GM18519 (cell line): ENCODE data around the gene ANAPC5.
A peak's percentile ranks its signal among the peaks of the same experiment; 100 is the strongest.
"Not testable (repeated sequence)": the region's sequence is repeated elsewhere in the genome, so short reads cannot be mapped to it uniquely, and the experiment has no call there.

Source experiments
- ATAC-seq: cut with Tn5 transposase; IDR thresholded peaks from one replicate; pipeline ENCODE4 v1.9.1; 2021; ENCODE audit warnings: mild to moderate bottlenecking, moderate library complexity; ENCODE audit not compliant: unreplicated experiment, low FRiP score

Gene ANAPC5, protein sequence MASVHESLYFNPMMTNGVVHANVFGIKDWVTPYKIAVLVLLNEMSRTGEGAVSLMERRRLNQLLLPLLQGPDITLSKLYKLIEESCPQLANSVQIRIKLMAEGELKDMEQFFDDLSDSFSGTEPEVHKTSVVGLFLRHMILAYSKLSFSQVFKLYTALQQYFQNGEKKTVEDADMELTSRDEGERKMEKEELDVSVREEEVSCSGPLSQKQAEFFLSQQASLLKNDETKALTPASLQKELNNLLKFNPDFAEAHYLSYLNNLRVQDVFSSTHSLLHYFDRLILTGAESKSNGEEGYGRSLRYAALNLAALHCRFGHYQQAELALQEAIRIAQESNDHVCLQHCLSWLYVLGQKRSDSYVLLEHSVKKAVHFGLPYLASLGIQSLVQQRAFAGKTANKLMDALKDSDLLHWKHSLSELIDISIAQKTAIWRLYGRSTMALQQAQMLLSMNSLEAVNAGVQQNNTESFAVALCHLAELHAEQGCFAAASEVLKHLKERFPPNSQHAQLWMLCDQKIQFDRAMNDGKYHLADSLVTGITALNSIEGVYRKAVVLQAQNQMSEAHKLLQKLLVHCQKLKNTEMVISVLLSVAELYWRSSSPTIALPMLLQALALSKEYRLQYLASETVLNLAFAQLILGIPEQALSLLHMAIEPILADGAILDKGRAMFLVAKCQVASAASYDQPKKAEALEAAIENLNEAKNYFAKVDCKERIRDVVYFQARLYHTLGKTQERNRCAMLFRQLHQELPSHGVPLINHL

DNA sequence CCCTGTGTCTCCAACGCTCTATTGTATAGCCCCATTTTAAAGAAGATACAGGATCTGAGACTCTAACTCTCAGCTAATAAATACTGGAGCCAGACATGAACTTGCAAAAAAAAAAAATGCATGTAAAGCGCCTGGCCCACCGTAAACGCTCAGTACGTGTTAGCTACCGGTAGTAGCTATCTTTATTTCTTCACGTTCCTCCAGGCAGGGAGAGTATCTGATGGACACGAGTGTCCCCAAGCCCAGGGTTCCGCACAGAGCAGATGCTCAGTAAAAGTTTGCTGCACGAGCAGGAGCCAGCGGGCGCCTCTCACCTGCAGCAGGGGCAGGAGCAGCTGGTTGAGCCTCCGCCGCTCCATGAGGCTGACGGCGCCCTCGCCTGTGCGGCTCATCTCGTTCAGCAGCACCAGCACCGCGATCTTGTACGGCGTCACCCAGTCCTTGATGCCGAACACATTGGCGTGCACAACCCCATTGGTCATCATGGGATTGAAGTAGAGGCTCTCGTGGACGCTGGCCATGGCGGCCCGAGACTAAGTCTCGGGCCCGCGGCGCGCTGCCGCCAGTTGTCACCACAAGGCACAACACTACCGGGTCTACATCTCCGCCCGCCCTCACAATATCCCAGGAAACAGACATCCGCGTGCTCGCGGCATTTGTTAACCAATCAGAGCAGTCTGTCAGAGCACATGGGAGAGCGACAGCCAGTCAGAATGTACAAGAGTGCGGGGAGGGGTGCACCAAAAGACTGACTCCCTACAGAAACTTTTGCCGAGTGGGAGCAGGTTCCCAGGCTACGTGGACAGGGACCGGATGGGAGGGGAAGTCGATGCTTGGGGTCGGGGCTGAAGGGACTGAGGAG, at the start of gene ANAPC5:
Gene ANAPC5 (minus strand): TSS at position 592 of the 862 bp plus-strand sequence. CDS start 71 bp downstream, at position 521.
- peak; percentile 95 for ATAC-seq

DNA sequence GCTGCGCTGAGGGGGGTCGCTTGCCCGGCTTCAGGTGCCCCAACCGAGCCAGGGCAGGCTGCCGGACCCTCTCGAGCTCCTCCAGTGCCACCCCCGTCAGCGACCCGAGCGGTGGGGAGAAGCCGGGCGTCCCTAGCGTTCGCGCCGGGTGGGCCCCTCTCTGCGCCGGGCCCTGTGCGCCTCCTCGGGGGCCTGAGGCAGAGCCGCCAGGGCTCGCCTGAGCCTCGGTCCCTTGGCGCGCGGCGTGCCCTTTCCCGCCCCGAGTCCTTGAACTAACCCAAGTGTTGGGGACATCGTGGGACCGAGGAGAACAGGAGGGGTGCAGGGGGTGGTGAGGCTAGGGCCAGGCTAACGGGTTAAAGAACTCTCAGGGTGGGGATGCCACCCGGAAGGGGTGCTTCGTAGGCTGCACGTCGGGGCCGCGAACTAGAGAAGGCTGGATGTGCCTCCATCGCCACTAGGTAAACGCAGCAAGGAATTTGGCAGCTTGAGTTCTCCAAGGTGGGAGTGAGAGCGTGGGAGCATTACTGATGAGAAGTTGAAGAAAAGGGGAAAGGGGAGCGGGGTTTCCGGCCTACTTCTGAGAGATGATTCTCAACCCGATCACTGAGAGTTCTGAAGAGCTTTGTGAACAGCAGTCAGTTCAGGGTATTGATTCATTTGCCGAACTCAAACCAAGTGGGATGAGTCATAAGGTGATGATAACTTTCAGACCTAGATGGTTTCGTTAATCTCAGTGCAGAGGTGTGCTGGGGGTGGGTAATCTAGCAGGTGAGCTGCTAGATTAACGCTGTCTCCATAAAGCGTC, 48.3 kb upstream of the ANAPC5 start:
- ATAC-seq: peak; percentile 12

DNA sequence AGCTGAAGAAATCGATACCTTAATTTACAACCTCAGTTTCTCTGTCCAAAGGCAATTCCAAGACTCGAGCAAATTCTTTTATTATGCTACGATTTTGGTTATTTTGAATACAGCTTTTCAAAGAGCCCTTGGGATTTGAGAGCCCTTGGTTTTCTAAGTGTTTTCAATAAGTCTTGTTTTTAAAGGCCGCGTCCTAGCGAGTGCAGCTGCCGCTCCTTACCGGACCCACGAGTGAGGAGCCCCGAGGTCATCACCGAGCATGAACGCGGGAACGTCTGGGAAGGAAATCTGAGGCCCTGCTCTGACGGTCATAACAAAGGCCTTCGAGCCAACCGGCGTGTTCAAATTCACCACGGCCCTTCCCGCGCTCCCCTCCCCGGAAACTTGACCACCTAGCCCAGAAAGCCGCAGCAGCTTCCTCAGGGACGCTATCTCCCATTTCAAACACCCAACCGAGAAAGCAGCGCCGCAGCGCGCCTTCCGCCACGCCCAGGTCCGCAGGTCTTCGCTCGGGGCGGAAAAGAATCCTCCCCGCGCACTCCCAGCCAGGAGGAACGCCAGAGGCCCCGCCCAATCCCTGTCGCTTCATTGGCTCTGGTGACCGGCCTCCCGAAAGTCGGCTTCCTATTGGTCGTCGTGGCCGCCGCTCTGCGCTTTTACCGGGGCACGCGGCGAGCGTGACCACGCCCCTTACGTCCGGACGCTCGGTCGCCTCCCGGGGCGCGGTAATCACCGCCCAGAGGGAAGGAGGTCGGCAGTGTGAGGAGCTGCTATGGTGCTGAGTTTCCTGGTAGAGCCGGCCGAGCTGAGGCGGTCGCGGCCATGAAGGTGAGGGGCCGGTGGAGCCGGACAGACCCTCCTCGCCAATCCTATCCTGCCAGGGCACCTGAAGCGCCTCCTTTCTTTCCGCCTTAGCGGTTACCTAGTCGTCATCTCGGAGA, 47.5 kb upstream of the ANAPC5 start, which contains the start of gene RNF34:
Gene RNF34 (plus strand): TSS at position 728 of the 941 bp plus-strand sequence. CDS start 95 bp downstream, at position 823.
- ATAC-seq: peak; percentile 86

DNA sequence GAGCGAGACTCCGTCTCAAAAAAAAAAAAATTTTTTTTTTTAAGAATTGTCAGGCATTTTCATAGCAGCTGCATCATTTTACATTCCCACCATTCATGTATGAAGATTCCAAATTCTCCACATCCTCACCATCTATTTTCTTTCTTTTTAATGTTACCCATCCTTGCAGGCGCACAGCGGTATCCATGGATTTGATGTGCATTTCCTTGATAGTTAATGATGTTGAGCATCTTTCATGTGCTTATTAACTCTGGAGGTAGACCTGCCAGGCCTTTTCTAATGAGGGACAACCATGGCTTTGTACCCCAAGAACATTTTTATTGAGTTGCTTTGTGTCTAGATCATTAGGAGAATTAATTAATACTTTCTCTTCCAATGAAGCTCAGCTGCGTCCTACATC, 46.1 kb upstream of the ANAPC5 start:
- ATAC-seq: no peak

DNA sequence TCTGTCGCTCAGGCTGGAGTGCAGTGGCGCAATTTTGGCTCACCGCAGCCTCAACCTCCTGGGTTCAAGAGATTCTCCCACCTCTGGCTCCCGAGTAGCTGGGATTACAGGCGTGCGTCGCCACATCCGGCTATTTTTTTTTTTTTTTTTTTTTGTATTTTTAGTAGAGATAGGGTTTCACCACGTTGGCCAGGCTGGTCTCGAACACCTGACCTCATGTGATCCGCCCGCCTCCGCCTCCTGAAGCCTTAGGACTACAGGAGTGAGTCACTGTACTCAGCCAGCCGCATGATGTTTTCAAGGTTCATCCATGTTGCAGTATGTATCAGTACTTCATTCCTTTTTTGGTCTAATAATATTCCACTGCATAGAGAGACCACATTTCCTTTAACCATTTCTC, 45.3 kb upstream of the ANAPC5 start:
- ATAC-seq: no peak

DNA sequence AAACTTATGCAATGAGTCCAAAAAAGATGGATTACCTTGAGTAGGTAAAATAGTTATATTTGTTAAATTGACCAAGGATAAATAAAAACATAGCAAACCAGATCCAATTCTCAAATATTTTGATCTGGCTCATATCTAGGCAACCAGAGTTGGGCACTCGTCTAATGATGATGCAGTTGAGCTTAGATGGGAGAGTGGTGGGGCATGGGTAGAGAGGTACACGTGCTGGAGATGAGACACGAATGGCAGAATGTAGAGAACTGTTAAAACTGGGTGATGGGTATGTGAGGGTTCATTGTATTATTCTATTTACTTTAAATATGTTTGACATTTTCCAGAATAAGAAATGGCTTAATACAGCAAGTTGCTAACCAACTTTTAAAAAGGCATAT, 40.1 kb upstream of the ANAPC5 start:
- ATAC-seq: no peak

DNA sequence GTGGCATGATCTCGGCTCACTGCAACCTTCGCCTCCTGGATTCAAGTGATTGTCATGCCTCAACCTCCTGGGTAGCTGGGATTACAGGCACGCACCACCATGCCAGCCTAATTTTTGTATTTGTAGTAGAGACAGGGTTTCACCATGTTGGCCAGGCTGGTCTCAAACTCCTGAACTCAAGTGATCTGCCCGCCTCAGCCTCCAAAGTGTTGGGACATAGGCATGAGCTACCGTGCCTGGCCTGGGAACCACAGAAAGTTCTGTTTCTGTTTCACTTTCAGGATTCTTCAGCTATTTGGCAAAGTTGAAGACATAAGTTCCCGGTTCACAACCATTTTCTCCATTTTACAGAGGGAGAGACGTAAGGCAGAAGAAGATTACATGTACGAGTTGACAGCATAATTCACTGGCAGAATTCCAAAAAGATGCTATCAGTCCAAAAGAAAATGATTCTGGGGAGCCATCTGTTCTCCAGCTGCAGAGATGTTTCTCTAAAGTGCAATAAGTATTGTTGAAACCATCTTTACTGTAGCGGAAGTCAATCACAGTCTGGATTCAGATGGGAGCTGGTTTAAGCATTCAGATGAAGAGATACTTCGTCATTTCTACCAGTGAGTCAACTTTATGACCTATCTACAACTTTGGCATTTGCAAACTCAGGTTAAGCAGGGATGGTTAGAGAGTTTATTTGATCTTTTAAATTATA, 39.6 kb upstream of the ANAPC5 start:
- ATAC-seq: no peak

DNA sequence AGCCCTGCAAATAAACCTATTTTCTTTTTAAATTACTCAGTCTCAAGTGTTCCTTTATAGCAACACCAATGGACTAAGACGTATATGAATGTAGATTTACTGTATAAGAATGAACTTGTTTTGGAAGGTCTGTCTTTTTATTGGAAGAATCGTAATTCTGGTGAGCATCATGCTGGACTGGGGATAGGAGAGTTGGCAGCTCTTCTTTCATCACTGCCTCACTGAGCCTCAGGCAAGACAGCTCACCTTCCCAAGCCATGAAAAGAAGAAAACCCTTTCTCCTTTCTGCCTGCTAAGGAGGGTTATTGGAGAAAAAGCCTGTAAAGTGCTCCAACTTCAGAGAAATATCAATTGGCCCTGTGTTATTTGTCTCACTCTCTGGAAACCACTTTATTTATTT, 38.6 kb upstream of the ANAPC5 start:
- ATAC-seq: no peak

DNA sequence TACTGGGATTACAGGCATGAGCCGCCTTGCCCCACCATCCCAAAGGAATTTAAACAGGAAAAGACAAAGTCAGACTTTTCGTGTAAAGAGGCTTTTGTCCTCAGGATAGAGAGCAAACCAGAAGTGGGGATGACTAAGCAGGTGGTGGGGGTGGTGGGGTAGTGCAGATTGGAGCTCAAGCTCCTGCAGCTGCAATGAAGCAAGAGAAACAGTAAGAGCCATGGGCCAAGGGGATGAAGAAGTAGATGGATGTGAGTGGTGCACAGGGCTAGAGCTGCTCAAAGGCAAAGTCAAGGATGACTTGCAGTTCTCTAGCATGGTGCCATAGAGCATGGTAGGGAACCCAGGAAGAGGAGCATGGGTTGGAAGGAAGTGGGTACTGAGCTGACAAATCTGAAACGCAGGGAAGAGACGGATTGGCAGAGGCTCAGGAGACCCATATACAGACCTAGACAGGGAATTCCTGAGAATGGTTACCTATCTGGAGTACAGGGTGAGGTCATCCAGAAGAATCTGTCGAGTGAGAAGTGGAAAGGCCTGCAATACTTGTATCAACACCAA, 36.3 kb upstream of the ANAPC5 start:
- no peak for ATAC-seq

DNA sequence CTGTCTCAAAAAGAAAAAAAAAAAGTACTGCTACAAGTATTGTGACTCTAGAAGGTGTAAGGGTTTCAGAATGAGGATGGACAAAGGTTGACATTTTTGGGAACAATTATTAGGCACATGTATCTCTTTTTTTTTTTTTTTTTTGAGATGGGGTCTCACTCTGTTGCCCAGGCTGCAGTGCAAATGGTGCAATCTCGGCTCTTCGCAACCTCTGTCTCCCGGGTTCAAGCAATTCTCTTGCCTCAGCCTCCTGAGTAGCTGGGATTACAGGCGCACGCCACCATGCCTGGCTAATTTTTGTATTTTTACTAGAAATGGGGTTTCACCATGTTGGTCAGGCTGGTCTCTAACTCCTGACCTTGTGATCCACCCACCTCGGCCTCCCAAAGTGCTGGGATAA, 32.7 kb upstream of the ANAPC5 start:
- ATAC-seq: not testable (repeated sequence)

DNA sequence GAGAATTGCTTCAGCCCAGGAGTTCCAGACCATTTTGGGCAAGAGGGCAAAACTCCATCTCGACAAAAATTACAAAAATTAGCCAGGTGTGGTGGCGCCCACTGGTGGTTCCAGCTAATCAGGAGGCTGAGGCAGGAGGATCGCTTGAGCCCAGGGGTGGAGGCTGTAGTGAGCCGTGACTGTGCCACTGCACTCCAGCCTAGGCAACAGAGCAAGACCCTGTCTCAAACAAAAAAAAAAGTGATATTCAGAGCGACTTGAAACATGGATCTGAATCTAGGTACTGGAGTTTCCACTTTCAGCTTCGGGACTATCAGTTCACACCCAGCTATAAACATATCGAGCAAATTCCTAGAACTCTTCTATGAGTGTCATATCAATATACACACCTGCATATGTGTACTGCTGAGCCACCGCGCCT, 31.4 kb upstream of the ANAPC5 start:
- ATAC-seq: no peak

DNA sequence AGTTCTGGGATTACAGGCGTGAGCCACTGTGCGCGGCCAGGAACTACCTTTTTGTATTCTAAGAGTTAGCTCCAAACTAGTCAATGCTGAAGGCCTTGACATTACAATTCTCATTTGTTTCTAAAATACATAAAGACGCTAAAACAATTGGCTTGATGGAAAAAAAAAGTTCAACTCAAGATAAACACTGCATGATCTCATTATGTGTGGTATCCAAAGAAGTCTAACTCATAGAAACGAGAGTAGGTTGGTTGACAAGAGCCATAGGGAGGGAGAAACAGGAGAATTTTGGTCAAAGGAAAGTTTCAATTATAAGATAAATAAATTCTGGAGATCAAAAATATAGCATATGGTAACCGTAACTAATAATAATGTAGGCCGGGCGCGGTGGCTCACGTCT, 27.7 kb upstream of the ANAPC5 start:
- ATAC-seq: no peak

DNA sequence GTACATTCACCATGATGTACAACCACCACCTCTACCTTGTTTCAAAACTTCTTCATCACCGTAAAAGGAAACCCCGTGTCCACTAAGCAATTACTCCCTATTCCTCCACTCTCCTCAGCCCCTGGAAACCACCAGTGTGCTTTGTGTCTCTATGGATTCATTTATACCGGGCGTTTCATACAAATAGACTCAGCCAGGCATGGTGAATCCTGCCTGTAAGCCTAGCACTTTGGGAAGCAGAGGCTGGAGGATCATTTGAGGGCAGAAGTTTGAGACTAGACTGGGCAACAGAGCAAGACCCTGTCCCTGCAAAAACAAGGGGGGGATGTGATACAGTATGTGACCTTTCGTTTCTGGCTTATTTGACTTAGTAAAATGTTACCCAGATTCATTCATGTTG, 26.5 kb upstream of the ANAPC5 start:
- ATAC-seq: no peak

DNA sequence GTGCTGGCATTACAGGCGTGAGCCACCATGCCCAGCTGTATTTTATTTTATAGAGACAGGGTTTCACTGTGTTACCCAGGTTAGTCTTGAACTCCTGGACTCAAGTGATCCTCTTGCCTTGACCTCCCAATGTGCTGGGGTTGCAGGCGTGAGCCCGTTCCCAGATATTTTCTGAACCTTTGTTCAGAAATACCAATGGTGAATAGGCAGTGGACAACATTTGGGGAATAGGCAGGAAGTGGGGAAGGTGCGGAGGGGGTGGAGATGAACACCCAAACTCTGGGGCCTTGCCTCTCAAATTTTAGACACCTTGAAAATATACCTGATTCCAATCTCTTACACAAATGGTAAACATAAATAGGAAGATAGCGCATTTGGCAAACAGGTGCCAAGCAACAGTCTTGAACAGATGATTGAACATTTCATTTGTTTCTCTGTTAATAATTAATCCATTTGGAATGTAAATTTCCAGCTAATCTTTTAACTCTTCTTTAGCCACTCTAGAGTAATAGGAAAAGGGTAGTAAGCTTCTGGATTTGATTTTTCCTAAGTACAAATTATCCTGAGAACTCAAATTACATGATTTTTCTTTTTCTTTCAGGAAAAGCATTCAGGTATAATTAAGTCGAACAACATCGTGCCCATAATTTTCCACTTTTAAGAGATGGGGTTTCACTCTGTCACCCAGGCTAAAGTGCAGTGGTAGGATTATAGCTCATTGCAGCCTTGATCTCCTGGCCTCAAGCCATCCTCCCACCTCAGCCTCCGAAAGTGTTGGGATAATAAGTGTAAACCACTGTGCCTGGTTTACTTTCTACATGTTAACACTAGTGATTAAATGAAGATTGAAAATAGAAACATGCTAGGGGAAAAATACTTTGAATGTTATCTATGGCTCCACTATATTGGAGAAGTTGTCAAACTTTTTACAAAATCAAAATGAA, 24.8 kb upstream of the ANAPC5 start:
- ATAC-seq: no peak

DNA sequence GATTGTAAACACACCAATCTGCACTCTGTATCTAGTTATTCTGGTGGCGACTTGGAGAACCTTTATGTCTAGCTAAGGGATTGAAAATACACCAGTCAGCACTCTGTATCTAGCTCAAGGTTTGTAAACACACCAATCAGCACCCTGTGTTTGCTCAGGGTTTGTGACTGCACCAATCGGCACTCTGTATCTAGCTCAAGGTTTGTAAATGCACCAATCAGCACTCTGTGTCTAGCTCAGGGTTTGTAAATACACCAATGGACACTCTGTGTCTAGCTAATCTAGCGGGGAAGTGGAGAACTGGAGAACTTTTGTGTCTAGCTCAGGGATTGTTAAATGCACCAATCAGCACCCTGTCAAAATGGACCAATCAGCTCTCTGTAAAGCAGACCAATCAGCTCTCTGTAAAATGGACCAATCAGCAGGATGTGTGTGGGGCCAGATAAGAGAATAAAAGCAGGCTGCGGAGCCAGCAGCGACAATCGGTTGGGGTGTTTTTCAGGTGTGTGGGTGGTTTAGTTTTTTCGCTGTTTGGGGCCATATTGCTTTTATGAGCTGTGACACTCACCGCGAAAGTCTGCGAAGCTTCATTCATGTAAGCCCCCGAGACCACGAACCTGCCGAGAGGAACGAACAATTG, 22.9 kb upstream of the ANAPC5 start:
- ATAC-seq: not testable (repeated sequence)

DNA sequence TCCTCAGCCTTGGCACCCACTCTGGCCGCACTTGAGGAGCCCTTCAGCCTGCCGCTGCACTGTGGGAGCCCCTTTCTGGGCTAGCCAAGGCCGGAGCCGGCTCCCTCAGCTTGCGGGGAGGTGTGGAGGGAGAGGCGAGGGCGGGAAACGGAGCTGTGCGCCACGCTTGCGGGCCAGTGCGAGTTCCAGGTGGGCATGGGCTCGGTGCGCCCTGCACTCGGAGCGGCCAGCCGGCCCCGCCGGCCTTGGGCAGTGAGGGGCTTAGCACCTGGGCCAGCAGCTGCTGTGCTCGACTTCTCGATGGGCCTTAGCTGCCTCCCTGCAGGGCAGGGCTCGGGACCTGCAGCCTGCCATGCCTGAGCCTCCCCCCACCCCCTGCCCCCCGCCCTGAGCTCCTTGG, 22.1 kb upstream of the ANAPC5 start:
- not testable (repeated sequence) for ATAC-seq
